HEK293T (cell line): ENCODE measurements around the gene CCDC167.

Source experiments
- BHLHE40 ChIP-seq: fragments of 450-650 bp; IDR thresholded peaks from 2 replicates; pipeline ENCODE4 v1.6.1; 2016; ENCODE audit warnings: mild to moderate bottlenecking, moderate library complexity, borderline replicate concordance
- CTBP1 ChIP-seq: fragments of 450-650 bp; IDR thresholded peaks from 2 replicates; pipeline ENCODE4 v1.6.1; 2016; ENCODE audit warnings: borderline replicate concordance
- ELF4 ChIP-seq: fragments of 450-650 bp; IDR thresholded peaks from 2 replicates; pipeline ENCODE4 v1.6.1; 2017; ENCODE audit warnings: antibody characterized with exemption
- FOXA1 ChIP-seq: fragments of 450-650 bp; IDR thresholded peaks from 2 replicates; pipeline ENCODE4 v1.6.1; 2016; ENCODE audit warnings: mild to moderate bottlenecking
- FOXK2 ChIP-seq: fragments of 450-650 bp; IDR thresholded peaks from 2 replicates; pipeline ENCODE4 v1.6.1; 2016; ENCODE audit warnings: mild to moderate bottlenecking
- HDGF ChIP-seq: fragments of 450-650 bp; IDR thresholded peaks from 2 replicates; pipeline ENCODE4 v1.6.1; 2017; ENCODE audit warnings: antibody characterized with exemption, borderline replicate concordance
- NFRKB ChIP-seq: fragments of 450-650 bp; IDR thresholded peaks from 2 replicates; pipeline ENCODE4 v1.6.1; 2016; ENCODE audit warnings: mild to moderate bottlenecking, moderate library complexity
- PKNOX1 ChIP-seq: fragments of 450-650 bp; IDR thresholded peaks from 2 replicates; pipeline ENCODE4 v1.6.1; 2016
- SP1 ChIP-seq: fragments of 450-650 bp; IDR thresholded peaks from 2 replicates; pipeline ENCODE4 v1.6.1; 2017
- SUZ12 ChIP-seq: fragments of 450-650 bp; IDR thresholded peaks from 2 replicates; pipeline ENCODE4 v1.6.1; 2016; ENCODE audit warnings: mild to moderate bottlenecking
- TARDBP ChIP-seq: fragments of 450-650 bp; IDR thresholded peaks from 2 replicates; pipeline ENCODE4 v1.6.1; 2016
- ZNF384 ChIP-seq: fragments of 450-650 bp; IDR thresholded peaks from 2 replicates; pipeline ENCODE4 v1.6.1; 2016

DNA sequence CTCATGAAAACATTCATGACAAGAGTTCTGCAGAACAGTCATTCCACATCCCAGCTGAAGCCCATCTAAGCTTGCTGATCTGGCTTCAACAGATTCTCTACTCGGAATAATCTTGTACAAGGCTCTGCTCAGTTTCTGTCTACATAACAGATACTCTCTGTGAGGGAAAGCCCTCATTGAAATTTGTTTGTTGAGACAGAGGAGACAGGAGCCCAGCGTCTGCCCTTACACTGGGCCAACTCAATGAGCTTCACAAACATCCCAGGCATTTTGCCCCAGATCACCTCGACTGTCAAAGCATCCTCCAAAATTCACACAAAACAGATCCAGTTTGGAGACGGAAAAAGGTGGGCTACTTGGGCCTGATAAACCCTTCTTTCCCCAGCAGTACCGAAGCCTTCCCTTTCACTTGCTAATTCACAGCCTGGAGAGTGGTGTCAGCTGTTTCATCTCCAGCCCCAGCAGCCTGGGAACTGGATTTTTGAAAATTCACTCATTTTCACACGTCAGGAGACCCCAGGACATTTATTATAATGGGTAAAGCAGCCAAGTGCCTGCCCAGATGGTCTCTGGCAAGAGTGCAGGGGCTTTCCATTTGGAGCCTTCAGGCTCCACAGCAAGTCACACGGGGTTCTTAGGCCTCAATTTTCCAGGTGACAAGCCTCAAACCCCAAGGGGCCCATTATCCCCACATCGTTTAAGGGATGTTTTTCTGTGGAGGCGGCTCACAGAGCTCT is 7.3 kb downstream of the CCDC167 start:
- TF ChIP-seq FOXA1, result no peak
- TF ChIP-seq SUZ12, result no peak
- TF ChIP-seq ELF4, result no peak
- TF ChIP-seq SP1, result no peak
- TF ChIP-seq NFRKB, result no peak
- TF ChIP-seq PKNOX1, result no peak
- no peak for TF ChIP-seq ZNF384
- no peak for TF ChIP-seq TARDBP
- TF ChIP-seq HDGF, result no peak
- TF ChIP-seq CTBP1, result no peak
- TF ChIP-seq BHLHE40, result no peak
- TF ChIP-seq FOXK2, result no peak
